ENCODE data around the gene PRKAG3. TPM values are rescaled to one million over a fixed set of nuclear protein-coding genes. Genes with fewer than 3 reads are reported as not detected.
"Not testable (repeated sequence)": the region's sequence is repeated elsewhere in the genome, so short reads cannot be mapped to it uniquely, and the experiment has no call there.

Gene PRKAG3
- polyA plus RNA-seq, 1 donor from 2014 or later, result not detected

GRCh38 chr2:218780046-218780445, 51.6 kb downstream of the PRKAG3 start:
- Mint-ChIP-seq H3K4me3 (peak overlapping the region in 1 of 4 donors; percentile 13), H3K4me1 (peaks cover 0 to 2% (median 0%) of the 10 kb centered on the region in 3 donors), H3K27ac (no peak overlapping the region), H3K27me3 (peaks cover 37% of the 10 kb centered on the region), H3K9me3 (peaks cover 4 to 14% (median 12%) of the 10 kb centered on the region in 3 donors), H3K36me3 (peaks cover 6% of the 10 kb centered on the region)

- H3K4me3 Mint-ChIP-seq, result peak overlapping the region in 1 of 4 donors; percentile 63
- H3K36me3 Mint-ChIP-seq, result peaks cover 8% of the 10 kb centered on the region
Measured at GRCh38 chr2:218777276-218777990, 54.2 kb downstream of the PRKAG3 start.

DNA sequence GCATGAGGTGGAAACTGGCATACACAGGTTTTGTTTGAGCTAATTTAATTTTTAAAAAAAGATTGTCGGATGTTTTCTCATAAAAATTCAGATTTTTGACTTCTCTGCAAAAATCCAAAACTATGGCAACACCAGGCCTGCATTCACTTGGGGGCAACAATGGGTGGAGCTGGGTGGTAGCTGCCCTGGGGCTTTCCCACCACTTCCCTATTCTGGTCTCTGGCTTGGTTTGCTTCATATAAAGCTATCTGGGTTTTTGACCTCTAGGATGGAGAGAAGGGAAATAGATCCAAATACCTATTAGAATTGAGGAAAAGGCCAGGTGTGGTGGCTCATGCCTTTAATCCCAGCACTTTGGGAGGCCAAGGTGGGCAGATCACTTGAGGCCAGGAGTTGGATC, 55.1 kb downstream of the PRKAG3 start:
- H3K4me1 Mint-ChIP-seq, result peaks cover 0 to 2% (median 0%) of the 10 kb centered on the region in 3 donors

More at GRCh38 chr2:218777276-218777990, 54.2 kb downstream of the PRKAG3 start:
- H3K27me3 Mint-ChIP-seq, result peaks cover 28% of the 10 kb centered on the region
- H3K9me3 Mint-ChIP-seq, result peaks cover 4 to 14% (median 12%) of the 10 kb centered on the region in 3 donors
- H3K27ac Mint-ChIP-seq, result no peak overlapping the region
- H3K4me1 Mint-ChIP-seq, result peaks cover 0 to 2% (median 0%) of the 10 kb centered on the region in 3 donors

GRCh38 chr2:218773881-218774280, 57.7 kb downstream of the PRKAG3 start:
- Mint-ChIP-seq H3K36me3 (peaks cover 14% of the 10 kb centered on the region), H3K4me3 (no peak overlapping the region), H3K27me3 (peaks cover 4% of the 10 kb centered on the region), H3K27ac (no peak overlapping the region), H3K4me1 (no peaks in the 10 kb centered on the region), H3K9me3 (peaks cover 4 to 14% (median 10%) of the 10 kb centered on the region in 3 donors)

More for the DNA sequence above, 55.1 kb downstream of the PRKAG3 start:
- no peak overlapping the region for H3K27ac Mint-ChIP-seq
- H3K4me3 Mint-ChIP-seq, result no peak overlapping the region
- peaks cover 9% of the 10 kb centered on the region for H3K36me3 Mint-ChIP-seq
- H3K9me3 Mint-ChIP-seq, result peaks cover 4 to 14% (median 12%) of the 10 kb centered on the region in 3 donors
- H3K27me3 Mint-ChIP-seq, result peaks cover 24% of the 10 kb centered on the region

DNA sequence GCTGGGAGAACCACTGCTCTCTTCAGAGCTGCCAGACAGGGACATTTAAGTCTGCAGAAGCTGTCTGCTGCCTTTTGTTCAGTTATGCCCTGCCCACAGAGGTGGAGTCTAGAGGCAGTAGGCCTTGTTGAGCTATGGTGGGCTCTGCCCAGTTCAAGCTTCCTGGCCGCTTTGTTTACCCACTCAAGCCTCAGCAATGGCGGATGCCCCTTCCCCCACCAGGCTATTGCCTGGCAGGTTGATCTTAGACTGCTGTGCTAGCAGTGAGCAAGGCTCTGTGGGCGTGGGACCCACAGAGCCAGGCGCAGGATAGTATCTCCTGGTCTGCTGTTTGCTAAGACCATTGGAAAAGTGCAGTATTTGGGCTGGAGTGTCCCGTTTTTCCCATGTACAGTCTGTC, 58.8 kb downstream of the PRKAG3 start:
- Mint-ChIP-seq H3K9me3 (peaks cover 4 to 12% (median 10%) of the 10 kb centered on the region in 3 donors), H3K36me3 (peaks cover 12% of the 10 kb centered on the region)
- H3K27me3 Mint-ChIP-seq, H3K4me3 Mint-ChIP-seq, H3K27ac Mint-ChIP-seq, H3K4me1 Mint-ChIP-seq: not testable (repeated sequence)

Other genes with a start within 250 kb of the PRKAG3 start
- 0.40 TPM for gene PLCD4, start 223.9 kb downstream of the PRKAG3 start, polyA plus RNA-seq
- gene ZNF142, start 172.2 kb downstream of the PRKAG3 start, polyA plus RNA-seq, result 21.1 TPM
- gene BCS1L, start 172.1 kb downstream of the PRKAG3 start, polyA plus RNA-seq, result 21.2 TPM
- gene RNF25, start 159.8 kb downstream of the PRKAG3 start, polyA plus RNA-seq, result 23.4 TPM
- 4.8 TPM for gene STK36, start 159.7 kb downstream of the PRKAG3 start, polyA plus RNA-seq
- gene TTLL4, start 121.0 kb downstream of the PRKAG3 start, polyA plus RNA-seq, result 14.5 TPM
- gene CYP27A1, start 49.7 kb downstream of the PRKAG3 start, polyA plus RNA-seq, result 0.83 TPM
- gene WNT6, start 28.0 kb upstream of the PRKAG3 start, polyA plus RNA-seq, result 0.86 TPM
- 2.4 TPM for gene WNT10A, start 49.0 kb upstream of the PRKAG3 start, polyA plus RNA-seq
- gene CDK5R2, start 127.9 kb upstream of the PRKAG3 start, polyA plus RNA-seq, result not detected
- not detected for gene FEV, start 153.4 kb upstream of the PRKAG3 start, polyA plus RNA-seq
- not detected for gene CRYBA2, start 161.6 kb upstream of the PRKAG3 start, polyA plus RNA-seq
- gene CFAP65, start 209.7 kb upstream of the PRKAG3 start, polyA plus RNA-seq, result not detected
- gene IHH, start 229.1 kb upstream of the PRKAG3 start, polyA plus RNA-seq, result not detected